ENCODE results near the gene RELN. TPM values are rescaled to one million over a fixed set of nuclear protein-coding genes. Genes with fewer than 3 reads are reported as not detected.

The RELN gene
- total RNA-seq, 1 experiment from 2014 or later: 0.02 TPM

GRCh38 chr7:103718482-103719061 is 270.9 kb downstream of the RELN start:
- Mint-ChIP-seq H3K27me3 (ENCODE audit: low read depth) (peaks cover 4% of the 10 kb centered on the region), H3K9me3 (no peaks in the 10 kb centered on the region), H3K4me3 (no peak overlapping the region), H3K36me3 (ENCODE audit: insufficient read depth in 1 of 3, low read depth in 3 of 3) (no peaks in the 10 kb centered on the region), H3K4me1 (no peaks in the 10 kb centered on the region), H3K27ac (no peak overlapping the region)
- Histone ChIP-seq H4K8ac (replicated peaks; ENCODE audit: insufficient read length, low read depth, low read length) (no peak overlapping the region), H3T11ph (ENCODE audit: low read length) (no peak overlapping the region), H3K14ac (ENCODE audit: insufficient read depth, low read length) (no peak overlapping the region), H3K18ac (ENCODE audit: insufficient read length, low read depth, low read length) (no peak overlapping the region), H3K56ac (ENCODE audit: insufficient read length, low read depth, low read length) (no peak overlapping the region), H2BK5ac (ENCODE audit: insufficient read length, low read length) (no peak overlapping the region), H2BK20ac (ENCODE audit: low read depth, low read length, poor library complexity, severe bottlenecking) (no peak overlapping the region), H3K23ac (ENCODE audit: insufficient read length, low read depth, low read length) (no peak overlapping the region), H3K4me2 (ENCODE audit: insufficient read depth, insufficient read length, low read length) (no peak overlapping the region), H3K79me1 (ENCODE audit: insufficient read depth, low read depth, low read length, poor library complexity, severe bottlenecking) (no peaks in the 10 kb centered on the region), H3K27me3 (ENCODE audit: insufficient read depth, low read length) (no peaks in the 10 kb centered on the region), H3K79me2 (ENCODE audit: insufficient read depth, low read length) (no peaks in the 10 kb centered on the region), H3K27ac (ENCODE audit: insufficient read length, low read depth, low read length) (no peak overlapping the region), H2BK15ac (ENCODE audit: low read depth, low read length) (no peak overlapping the region), H3K4ac (ENCODE audit: low read depth, low read length) (no peak overlapping the region), H4K5ac (ENCODE audit: insufficient read length, low read depth, low read length) (no peak overlapping the region), H2BK120ac (ENCODE audit: low read depth, low read length, poor library complexity, severe bottlenecking) (no peak overlapping the region), H4K91ac (ENCODE audit: insufficient read length, low read depth, low read length) (no peak overlapping the region), H2BK12ac (ENCODE audit: insufficient read length, low read depth, low read length) (no peak overlapping the region), H3K9ac (ENCODE audit: extremely low read depth, insufficient read length, low read length) (no peak overlapping the region), H2AK5ac (ENCODE audit: insufficient read length, low read length) (no peak overlapping the region), H2AFZ (ENCODE audit: low read length) (no peak overlapping the region), H4K20me1 (ENCODE audit: control insufficient read depth, insufficient read depth, insufficient read length) (no peaks in the 10 kb centered on the region), H3K23me2 (ENCODE audit: insufficient read length, low read depth, low read length, poor library complexity, severe bottlenecking) (no peaks in the 10 kb centered on the region), H3K9me3 (ENCODE audit: control insufficient read depth, low read depth, low read length) (no peaks in the 10 kb centered on the region), H3K4me1 (ENCODE audit: insufficient read depth, low read length) (no peaks in the 10 kb centered on the region)
- no peak for DNase-seq
- no peak for TF ChIP-seq CTCF (conservative IDR thresholded peaks at IDR 0.05)

Data from H9 (cell line).